ENCODE results near the gene TRIM65. TPM values are rescaled to one million over a fixed set of nuclear protein-coding genes. Genes with fewer than 3 reads are reported as not detected.
"Not testable (repeated sequence)": the region's sequence is repeated elsewhere in the genome, so short reads cannot be mapped to it uniquely, and the experiment has no call there.

Gene TRIM65
- total and polyA plus RNA-seq, 2 donors, result 14.4 to 20.2 TPM

GRCh38 chr17:75893305-75894048 is 3.3 kb downstream of the TRIM65 start:
- no peaks in the 10 kb centered on the region for H3K27me3 ChIP-seq (ENCODE audit: control insufficient read depth in 2 of 2, insufficient read depth in 1 of 2, low read length in 1 of 2)
- H3K36me3 ChIP-seq (ENCODE audit: control insufficient read depth in 2 of 2, insufficient read depth in 2 of 2, low read length in 1 of 2), result peaks cover 24 to 37% of the 10 kb centered on the region in 2 donors
- no peak overlapping the region for H3K4me3 ChIP-seq (ENCODE audit: low read length in 2 of 2)
- H3K4me1 ChIP-seq (ENCODE audit: control insufficient read depth in 2 of 2, insufficient read depth in 2 of 2, low read length in 2 of 2), result peaks cover 9 to 19% of the 10 kb centered on the region in 2 donors
- no peaks in the 10 kb centered on the region for H3K9me3 ChIP-seq (ENCODE audit: control insufficient read depth in 2 of 2, insufficient read depth in 1 of 2, low read length in 1 of 2)
- no peak overlapping the region for H3K27ac ChIP-seq (ENCODE audit: low read depth in 1 of 2, low read length in 1 of 2)
- 98% methylated on average over 18 of the region's 18 CpGs for WGBS
- no peak for DNase-seq (ENCODE audit: low read depth in 6 of 9, low spot score in 9 of 9)

- Histone ChIP-seq H3K9me3 (ENCODE audit: control insufficient read depth in 2 of 2, insufficient read depth in 1 of 2, low read length in 1 of 2) (no peaks in the 10 kb centered on the region), H3K4me1 (ENCODE audit: control insufficient read depth in 2 of 2, insufficient read depth in 2 of 2, low read length in 2 of 2) (peaks cover 9 to 19% of the 10 kb centered on the region in 2 donors), H3K27me3 (ENCODE audit: control insufficient read depth in 2 of 2, insufficient read depth in 1 of 2, low read length in 1 of 2) (no peaks in the 10 kb centered on the region), H3K4me3 (ENCODE audit: low read length in 2 of 2) (no peak overlapping the region), H3K27ac (ENCODE audit: low read depth in 1 of 2, low read length in 1 of 2) (no peak overlapping the region), H3K36me3 (ENCODE audit: control insufficient read depth in 2 of 2, insufficient read depth in 2 of 2, low read length in 1 of 2) (peaks cover 18 to 32% of the 10 kb centered on the region in 2 donors)
- DNase-seq (ENCODE audit: low read depth in 6 of 9, low spot score in 9 of 9), result no peak
- 93% methylated on average over 16 of the region's 16 CpGs for WGBS
Observed at GRCh38 chr17:75892556-75893224, 4.1 kb downstream of the TRIM65 start.

GRCh38 chr17:75891605-75892555 is 4.9 kb downstream of the TRIM65 start:
- Histone ChIP-seq H3K27ac (ENCODE audit: low read depth in 1 of 2, low read length in 1 of 2) (no peak overlapping the region), H3K4me3 (ENCODE audit: low read length in 2 of 2) (no peak overlapping the region), H3K27me3 (ENCODE audit: control insufficient read depth in 2 of 2, insufficient read depth in 1 of 2, low read length in 1 of 2) (no peaks in the 10 kb centered on the region), H3K4me1 (ENCODE audit: control insufficient read depth in 2 of 2, insufficient read depth in 2 of 2, low read length in 2 of 2) (peaks cover 9 to 13% of the 10 kb centered on the region in 2 donors), H3K36me3 (ENCODE audit: control insufficient read depth in 2 of 2, insufficient read depth in 2 of 2, low read length in 1 of 2) (peaks cover 18 to 32% of the 10 kb centered on the region in 2 donors), H3K9me3 (ENCODE audit: control insufficient read depth in 2 of 2, insufficient read depth in 1 of 2, low read length in 1 of 2) (no peaks in the 10 kb centered on the region)
- WGBS, result 93% methylated on average over 32 of the region's 32 CpGs
- no peak for DNase-seq (ENCODE audit: low read depth in 6 of 9, low spot score in 9 of 9)

- Histone ChIP-seq H3K9me3 (ENCODE audit: control insufficient read depth in 2 of 2, insufficient read depth in 1 of 2, low read length in 1 of 2) (no peaks in the 10 kb centered on the region), H3K36me3 (ENCODE audit: control insufficient read depth in 2 of 2, insufficient read depth in 2 of 2, low read length in 1 of 2) (peaks cover 18 to 32% of the 10 kb centered on the region in 2 donors), H3K4me1 (ENCODE audit: control insufficient read depth in 2 of 2, insufficient read depth in 2 of 2, low read length in 2 of 2) (peaks cover 9 to 13% of the 10 kb centered on the region in 2 donors), H3K27me3 (ENCODE audit: control insufficient read depth in 2 of 2, insufficient read depth in 1 of 2, low read length in 1 of 2) (no peaks in the 10 kb centered on the region), H3K27ac (ENCODE audit: low read depth in 1 of 2, low read length in 1 of 2) (no peak overlapping the region), H3K4me3 (ENCODE audit: low read length in 2 of 2) (no peak overlapping the region)
- 96% methylated on average over 31 of the region's 31 CpGs for WGBS
- no peak for DNase-seq (ENCODE audit: low read depth in 6 of 9, low spot score in 9 of 9)
Observed at GRCh38 chr17:75891022-75891604, 5.6 kb downstream of the TRIM65 start.

GRCh38 chr17:75889454-75889853 is 7.3 kb downstream of the TRIM65 start:
- Histone ChIP-seq H3K36me3 (ENCODE audit: control insufficient read depth in 2 of 2, insufficient read depth in 2 of 2, low read length in 1 of 2) (peaks cover 18 to 32% of the 10 kb centered on the region in 2 donors), H3K4me1 (ENCODE audit: control insufficient read depth in 2 of 2, insufficient read depth in 2 of 2, low read length in 2 of 2) (no peaks in the 10 kb centered on the region), H3K27me3 (ENCODE audit: control insufficient read depth in 2 of 2, insufficient read depth in 1 of 2, low read length in 1 of 2) (no peaks in the 10 kb centered on the region), H3K4me3 (ENCODE audit: low read length in 2 of 2) (no peak overlapping the region), H3K9me3 (ENCODE audit: control insufficient read depth in 2 of 2, insufficient read depth in 1 of 2, low read length in 1 of 2) (no peaks in the 10 kb centered on the region), H3K27ac (ENCODE audit: low read depth in 1 of 2, low read length in 1 of 2) (no peak overlapping the region)
- DNase-seq (ENCODE audit: low read depth in 6 of 9, low spot score in 9 of 9), result no peak
- WGBS, result 89% methylated on average over 6 of the region's 6 CpGs

GRCh38 chr17:75888484-75888883 is 8.3 kb downstream of the TRIM65 start:
- no peak for DNase-seq (ENCODE audit: low read depth in 6 of 9, low spot score in 9 of 9)
- no peak overlapping the region for H3K4me3 ChIP-seq (ENCODE audit: low read length in 2 of 2)
- WGBS, result 88% methylated on average over 6 of the region's 6 CpGs
- H3K27ac ChIP-seq (ENCODE audit: low read depth in 1 of 2, low read length in 1 of 2), result no peak overlapping the region
- peaks cover 18 to 32% of the 10 kb centered on the region in 2 donors for H3K36me3 ChIP-seq (ENCODE audit: control insufficient read depth in 2 of 2, insufficient read depth in 2 of 2, low read length in 1 of 2)
- H3K4me1 ChIP-seq (ENCODE audit: control insufficient read depth in 2 of 2, insufficient read depth in 2 of 2, low read length in 2 of 2), result no peaks in the 10 kb centered on the region
- no peaks in the 10 kb centered on the region for H3K27me3 ChIP-seq (ENCODE audit: control insufficient read depth in 2 of 2, insufficient read depth in 1 of 2, low read length in 1 of 2)
- H3K9me3 ChIP-seq (ENCODE audit: control insufficient read depth in 2 of 2, insufficient read depth in 1 of 2, low read length in 1 of 2), result no peaks in the 10 kb centered on the region

- H3K27me3 ChIP-seq (ENCODE audit: control insufficient read depth in 2 of 2, insufficient read depth in 1 of 2, low read length in 1 of 2); H3K9me3 ChIP-seq (ENCODE audit: control insufficient read depth in 2 of 2, insufficient read depth in 1 of 2, low read length in 1 of 2); H3K4me3 ChIP-seq (ENCODE audit: low read length in 2 of 2); H3K27ac ChIP-seq (ENCODE audit: low read depth in 1 of 2, low read length in 1 of 2); DNase-seq (ENCODE audit: low read depth in 6 of 9, low spot score in 9 of 9); H3K4me1 ChIP-seq (ENCODE audit: control insufficient read depth in 2 of 2, insufficient read depth in 2 of 2, low read length in 2 of 2): not testable (repeated sequence)
- peaks cover 1 to 14% of the 10 kb centered on the region in 2 donors for H3K36me3 ChIP-seq (ENCODE audit: control insufficient read depth in 2 of 2, insufficient read depth in 2 of 2, low read length in 1 of 2)
- 95% methylated on average over 9 of the region's 9 CpGs for WGBS
Observed at GRCh38 chr17:75885860-75886259, 10.9 kb downstream of the TRIM65 start.

GRCh38 chr17:75885431-75885830 is 11.3 kb downstream of the TRIM65 start:
- H3K9me3 ChIP-seq (ENCODE audit: control insufficient read depth in 2 of 2, insufficient read depth in 1 of 2, low read length in 1 of 2), result no peaks in the 10 kb centered on the region
- WGBS, result 84% methylated on average over 8 of the region's 8 CpGs
- H3K4me3 ChIP-seq (ENCODE audit: low read length in 2 of 2), result no peak overlapping the region
- no peaks in the 10 kb centered on the region for H3K4me1 ChIP-seq (ENCODE audit: control insufficient read depth in 2 of 2, insufficient read depth in 2 of 2, low read length in 2 of 2)
- no peak overlapping the region for H3K27ac ChIP-seq (ENCODE audit: low read depth in 1 of 2, low read length in 1 of 2)
- peaks cover 0 to 10% of the 10 kb centered on the region in 2 donors for H3K36me3 ChIP-seq (ENCODE audit: control insufficient read depth in 2 of 2, insufficient read depth in 2 of 2, low read length in 1 of 2)
- H3K27me3 ChIP-seq (ENCODE audit: control insufficient read depth in 2 of 2, insufficient read depth in 1 of 2, low read length in 1 of 2), result peaks cover 0 to 13% of the 10 kb centered on the region in 2 donors
- DNase-seq (ENCODE audit: low read depth in 6 of 9, low spot score in 9 of 9), result no peak
